Renal cortex interstitium (tissue), 11 donors: Measurements from ENCODE around the gene VWA3A. TPM values are rescaled to one million over a fixed set of nuclear protein-coding genes. Genes with fewer than 3 reads are reported as not detected.
"Not testable (repeated sequence)": the region's sequence is repeated elsewhere in the genome, so short reads cannot be mapped to it uniquely, and the experiment has no call there.

Experiments
- DNase-seq, 11 donors: peaks; one replicate each; pipeline ENCODE4 v3.0.0-alpha.2; 2013; ENCODE audit warnings: low read depth in 9 of 11, low spot score in 4 of 11; ENCODE audit errors: extremely low read depth in 1 of 11
- polyA plus RNA-seq, 3 donors: library from polyadenylated mRNA; unstranded; fragments of 120-200 nt; gene quantifications; one replicate each; pipeline ENCODE4 v1.2.1, GENCODE V29; 2013; ENCODE audit not compliant: insufficient read length in 3 of 3

The VWA3A gene
- polyA plus RNA-seq, 3 donors: 1.8 to 4.7 (median 2.1) TPM

DNA sequence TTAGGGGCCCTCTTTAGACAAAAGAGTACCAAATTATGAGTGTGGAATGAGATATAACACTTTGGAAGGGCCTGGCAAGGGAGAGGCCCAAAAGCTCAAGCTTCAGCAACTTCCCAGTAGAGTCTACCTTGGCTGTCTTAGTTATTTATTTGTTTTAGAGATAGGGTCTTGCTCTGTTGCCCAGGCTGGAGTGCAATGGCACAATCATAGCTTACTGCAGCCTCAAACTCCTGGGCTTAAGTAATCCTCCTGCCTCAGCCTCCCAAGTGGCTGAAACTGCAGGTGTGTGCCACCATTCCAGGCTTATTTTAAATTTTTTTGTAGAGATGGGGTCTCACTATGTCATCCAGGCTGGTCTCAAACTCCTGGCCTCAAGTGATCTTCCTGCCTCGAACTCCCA is 80.3 kb downstream of the VWA3A start:
- DNase-seq: not testable (repeated sequence)

- no peak for DNase-seq
Observed at GRCh38 chr16:22174642-22175041, 82.3 kb downstream of the VWA3A start.

- no peak for DNase-seq
Observed at GRCh38 chr16:22177968-22178930, 85.9 kb downstream of the VWA3A start.

DNA sequence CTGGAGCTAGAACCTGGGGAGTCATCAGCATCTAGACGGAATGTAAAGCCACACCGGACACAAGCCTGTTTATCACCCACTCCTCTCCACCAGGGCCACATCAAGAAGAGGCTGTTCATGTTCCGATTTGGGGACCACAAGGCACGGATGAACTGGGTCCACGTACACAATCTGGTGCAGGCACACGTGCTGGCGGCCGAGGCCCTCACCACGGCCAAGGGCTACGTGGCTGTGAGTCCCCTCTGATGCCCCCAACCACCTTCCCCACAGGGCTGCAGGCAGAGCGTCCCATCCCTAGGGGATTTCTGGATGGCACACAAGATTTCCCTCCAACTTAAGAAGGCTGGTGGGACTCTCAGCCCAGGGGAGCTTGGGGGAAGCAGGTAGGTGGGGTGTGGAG is 89.1 kb downstream of the VWA3A start:
- DNase-seq: no peak

- no peak for DNase-seq
Observed at GRCh38 chr16:22181843-22182242, 89.5 kb downstream of the VWA3A start.

GRCh38 chr16:22183335-22183734 is 91.0 kb downstream of the VWA3A start:
- no peak for DNase-seq

- DNase-seq: no peak
Observed at GRCh38 chr16:22183901-22184614, 91.7 kb downstream of the VWA3A start.

DNA sequence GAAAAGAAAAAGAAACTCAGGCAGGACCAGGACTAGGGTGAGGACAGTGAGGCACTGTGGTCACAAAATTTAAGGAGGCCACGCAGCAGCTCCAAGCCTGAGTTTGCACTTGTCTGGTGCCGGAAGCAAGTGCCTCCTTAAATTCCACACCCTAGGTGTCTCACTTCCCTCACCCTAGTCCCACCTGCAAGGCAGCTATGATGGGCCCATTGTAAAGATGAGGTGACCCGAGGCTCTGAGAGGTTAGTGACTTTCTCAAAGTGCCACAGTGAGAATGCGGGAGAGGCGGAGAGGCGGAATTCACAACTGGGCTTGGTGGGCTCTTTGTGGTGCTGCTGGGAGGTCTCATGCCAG is 92.3 kb downstream of the VWA3A start:
- DNase-seq: no peak

DNA sequence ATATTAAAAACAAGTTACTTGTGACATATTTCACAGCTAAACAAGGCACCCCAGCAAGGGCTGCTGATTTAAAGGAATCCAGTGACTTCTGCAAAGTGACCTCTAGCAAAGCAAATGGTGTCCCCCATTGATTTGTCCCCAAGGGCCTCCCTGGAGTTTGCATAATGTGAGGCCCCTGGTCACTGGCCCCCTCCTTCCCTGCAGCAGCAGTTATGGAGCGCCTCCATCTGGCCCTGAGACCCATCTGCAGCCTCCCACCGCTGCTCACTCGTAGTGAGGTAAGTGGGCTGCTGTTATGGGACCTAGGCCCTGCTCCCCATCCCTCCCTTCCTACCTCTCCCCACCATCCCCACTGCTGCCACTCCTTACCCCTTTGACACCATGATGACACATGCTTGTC is 94.2 kb downstream of the VWA3A start:
- DNase-seq: no peak

DNA sequence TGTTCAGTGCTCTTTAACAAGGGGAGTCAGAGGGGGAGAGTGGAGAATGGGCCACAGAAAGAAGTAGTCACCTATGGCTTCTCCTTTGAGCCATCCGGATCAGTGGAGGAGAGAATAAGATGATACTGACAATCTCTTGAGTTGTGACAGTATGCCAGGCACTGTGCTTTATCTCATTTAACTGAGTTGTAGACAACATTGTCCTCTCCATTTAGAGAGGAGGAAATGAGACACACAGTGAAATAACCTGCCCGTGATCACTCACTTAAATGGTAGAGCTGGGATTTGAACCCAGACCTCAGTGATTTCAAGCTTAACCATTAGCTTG is 95.9 kb downstream of the VWA3A start:
- DNase-seq: no peak

GRCh38 chr16:22188595-22189442 is 96.5 kb downstream of the VWA3A start:
- peak in 5 of 11 donors; percentile 54 to 76 (median 67) for DNase-seq

- DNase-seq: no peak
Observed at GRCh38 chr16:22189473-22190080, 97.2 kb downstream of the VWA3A start.

- peak in 9 of 11 donors; percentile 97 to 100 (median 99) for DNase-seq
Observed at GRCh38 chr16:22190081-22190775, 97.9 kb downstream of the VWA3A start.

- peak; percentile 86 to 100 (median 95) for DNase-seq
Observed at GRCh38 chr16:22190776-22191531, 98.6 kb downstream of the VWA3A start.

DNA sequence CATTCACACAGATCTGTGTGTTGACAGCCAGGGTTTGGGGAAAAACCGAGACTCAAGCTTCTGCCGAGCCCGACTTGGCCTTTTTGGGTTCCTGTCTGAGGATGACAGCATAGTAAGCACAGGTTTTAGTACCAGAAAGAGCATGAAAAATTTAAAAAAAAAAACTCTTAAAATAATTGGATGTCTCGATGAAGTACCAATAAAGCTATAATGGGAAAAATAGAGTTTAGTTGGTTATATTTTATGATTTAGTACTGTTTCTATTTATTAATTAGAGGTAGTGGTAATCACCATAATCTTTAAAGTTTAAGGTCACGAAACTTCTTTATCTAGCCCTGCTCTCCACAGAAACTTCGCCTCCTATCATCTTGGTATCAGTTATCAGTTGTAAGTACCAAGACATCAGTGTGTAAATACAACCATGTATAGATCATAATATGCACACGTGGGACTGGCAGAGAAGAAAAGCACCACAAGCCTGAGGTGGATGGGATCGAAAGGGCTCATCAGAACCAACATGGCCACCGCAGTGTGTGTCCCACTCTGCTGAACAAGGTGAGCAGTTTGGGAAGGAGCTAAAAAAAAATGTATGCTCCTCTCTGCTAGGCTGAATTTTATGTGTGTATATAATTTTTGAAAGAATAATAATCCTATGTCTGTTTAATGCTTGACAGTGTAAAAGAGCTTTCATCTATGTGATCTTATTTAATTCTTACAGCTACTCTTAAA is 99.4 kb downstream of the VWA3A start:
- no peak for DNase-seq

DNA sequence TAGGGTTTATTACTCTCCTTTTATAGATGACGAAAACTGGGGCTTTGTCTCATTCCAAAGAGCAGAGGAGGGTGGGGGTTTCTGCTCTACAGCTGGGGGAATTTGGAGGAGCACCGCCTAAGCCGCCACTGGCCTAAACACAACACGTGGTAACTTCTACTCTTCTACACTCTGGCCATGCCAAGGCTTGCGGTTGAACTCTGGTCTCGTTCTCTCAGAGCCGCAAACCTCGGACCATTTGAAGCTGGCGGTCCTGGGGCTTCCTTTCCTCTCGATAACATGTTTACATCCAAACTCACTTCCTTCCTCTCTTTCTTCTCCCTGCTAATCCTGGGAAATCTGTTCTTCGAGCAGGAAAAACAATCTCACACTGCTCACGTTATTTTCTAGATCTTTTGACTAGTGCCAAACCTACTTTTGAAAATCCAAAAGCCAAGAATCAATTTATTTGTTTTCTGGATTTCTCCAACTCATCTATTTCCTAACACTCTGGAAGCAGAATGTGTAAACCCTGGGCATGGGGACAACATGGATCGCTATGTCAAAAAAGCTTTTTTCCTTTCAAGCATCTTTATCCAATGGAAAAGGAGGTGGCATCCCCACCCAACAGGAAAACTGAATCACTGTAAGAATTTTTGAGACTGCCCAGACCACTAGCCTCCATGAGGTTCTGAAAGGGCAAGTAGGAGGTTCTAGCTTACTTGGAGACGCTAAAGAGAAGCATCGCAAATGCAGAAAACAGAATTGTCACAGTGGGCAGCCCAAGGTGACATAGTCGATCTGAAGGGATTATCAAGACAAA is 100.1 kb downstream of the VWA3A start:
- peak in 4 of 11 donors; percentile 28 to 76 (median 49) for DNase-seq
